GM12878 (cell line): ENCODE data around the gene MAP3K7.

ENCODE experiments used
- BMI1 ChIP-seq: fragments of 450-650 bp; IDR thresholded peaks from 2 replicates; pipeline ENCODE4 v1.6.1; 2016; ENCODE audit warnings: mild to moderate bottlenecking, moderate library complexity, borderline replicate concordance
- CHD4 ChIP-seq: fragments of 200-600 bp; sonication (generic); IDR thresholded peaks from 2 replicates; pipeline ENCODE4 v1.6.1; 2016; ENCODE audit warnings: mild to moderate bottlenecking
- CREM ChIP-seq: IDR thresholded peaks from 2 replicates; pipeline ENCODE4 v1.6.1; 2014; ENCODE audit warnings: antibody characterized with exemption, low read depth
- CTCF ChIP-seq, 3 experiments: IDR thresholded peaks in 2 of 3; conservative IDR thresholded peaks in 1 of 3; 2 replicates each; pipeline ENCODE4 v1.5.1; 2011; ENCODE audit warnings: low read depth in 3 of 3, low read length in 3 of 3, mild to moderate bottlenecking in 3 of 3, control low read depth in 2 of 3, moderate library complexity in 2 of 3, inconsistent platforms in 1 of 3, mixed read lengths in 1 of 3; ENCODE audit not compliant: control insufficient read depth in 2 of 3, insufficient read depth in 1 of 3; ENCODE audit errors: extremely low read depth in 1 of 3
- E2F4 ChIP-seq: IDR thresholded peaks from 2 replicates; pipeline ENCODE4 v1.6.1; 2012; ENCODE audit warnings: low read depth, low read length, improper control_type of control experiment
- NFYB ChIP-seq: IDR thresholded peaks from 2 replicates; pipeline ENCODE4 v1.6.1; 2011; ENCODE audit warnings: low read depth, mild to moderate bottlenecking, low read length, improper control_type of control experiment, moderate library complexity; ENCODE audit not compliant: insufficient read depth
- PAX5 ChIP-seq: IDR thresholded peaks from 2 replicates; pipeline ENCODE4 v1.6.1; 2011; ENCODE audit warnings: low read depth, low read length, borderline replicate concordance
- PBX3 ChIP-seq: IDR thresholded peaks from 2 replicates; pipeline ENCODE4 v1.6.1; 2011; ENCODE audit warnings: mild to moderate bottlenecking, low read depth, low read length, moderate library complexity; ENCODE audit not compliant: insufficient replicate concordance
- POLR2AphosphoS5 ChIP-seq: IDR thresholded peaks from 2 replicates; pipeline ENCODE4 v1.6.1; 2011; ENCODE audit warnings: mild to moderate bottlenecking, low read length, inconsistent platforms
- TARDBP ChIP-seq: IDR thresholded peaks from 2 replicates; pipeline ENCODE4 v1.6.1; 2016; ENCODE audit warnings: borderline replicate concordance
- TCF7 ChIP-seq: IDR thresholded peaks from 2 replicates; pipeline ENCODE4 v1.6.1; 2014; ENCODE audit warnings: antibody characterized with exemption, borderline replicate concordance
- YY1 ChIP-seq: IDR thresholded peaks from 2 replicates; pipeline ENCODE4 v1.6.1; 2011; ENCODE audit warnings: low read depth, mild to moderate bottlenecking, low read length
- TF ChIP-seq, protein P1 (sequence below): fragments of 450-650 bp; IDR thresholded peaks from 2 replicates; pipeline ENCODE4 v1.6.1; 2017; ENCODE audit warnings: borderline replicate concordance

DNA sequence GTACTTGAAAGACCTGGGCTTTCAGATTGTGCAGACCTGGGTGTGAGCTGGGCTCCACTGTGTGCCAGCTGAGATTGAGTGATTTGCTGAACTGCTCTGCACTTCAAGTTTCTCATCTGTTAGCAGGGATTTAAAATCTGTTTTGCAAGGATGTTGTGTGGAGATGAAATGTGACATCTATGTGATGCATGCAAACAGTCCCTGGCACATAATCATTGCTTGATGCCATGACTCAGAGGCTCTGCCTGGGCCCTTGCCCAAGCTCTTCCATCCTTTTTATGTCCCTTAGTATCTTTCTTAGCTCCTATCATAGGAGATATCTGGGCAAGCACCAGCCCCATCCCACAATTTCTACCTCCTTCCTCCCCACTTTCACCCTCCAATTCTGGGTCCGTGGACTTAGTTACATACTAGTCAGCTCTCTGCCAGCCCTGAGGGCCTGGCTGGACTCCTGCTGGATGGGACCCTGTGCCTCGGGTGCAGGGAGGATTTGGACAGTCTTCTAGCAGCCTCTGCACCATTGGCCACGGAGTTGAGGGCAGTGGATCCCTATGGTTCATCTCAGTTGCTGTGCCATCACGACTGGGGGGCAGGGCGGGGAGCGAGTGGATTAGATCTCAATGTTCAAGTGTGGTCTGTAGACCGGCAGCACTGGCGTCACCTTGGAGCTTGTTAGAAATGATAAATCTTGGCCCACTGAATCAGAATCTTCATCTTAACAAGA is 103.6 kb downstream of the MAP3K7 start:
- no peak for TF ChIP-seq BMI1
- TF ChIP-seq CREM = no peak
- TF ChIP-seq E2F4 = no peak
- TF ChIP-seq, protein P1, sequence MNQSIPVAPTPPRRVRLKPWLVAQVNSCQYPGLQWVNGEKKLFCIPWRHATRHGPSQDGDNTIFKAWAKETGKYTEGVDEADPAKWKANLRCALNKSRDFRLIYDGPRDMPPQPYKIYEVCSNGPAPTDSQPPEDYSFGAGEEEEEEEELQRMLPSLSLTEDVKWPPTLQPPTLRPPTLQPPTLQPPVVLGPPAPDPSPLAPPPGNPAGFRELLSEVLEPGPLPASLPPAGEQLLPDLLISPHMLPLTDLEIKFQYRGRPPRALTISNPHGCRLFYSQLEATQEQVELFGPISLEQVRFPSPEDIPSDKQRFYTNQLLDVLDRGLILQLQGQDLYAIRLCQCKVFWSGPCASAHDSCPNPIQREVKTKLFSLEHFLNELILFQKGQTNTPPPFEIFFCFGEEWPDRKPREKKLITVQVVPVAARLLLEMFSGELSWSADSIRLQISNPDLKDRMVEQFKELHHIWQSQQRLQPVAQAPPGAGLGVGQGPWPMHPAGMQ = no peak
- TF ChIP-seq POLR2AphosphoS5 = no peak
- TF ChIP-seq CHD4 = no peak
- no peak for TF ChIP-seq TCF7
- TF ChIP-seq NFYB = no peak
- TF ChIP-seq PAX5 = no peak
- no peak for TF ChIP-seq CTCF (IDR thresholded peaks at IDR 0.05 in 2 of 3, conservative IDR thresholded peaks at IDR 0.05 in 1 of 3; ENCODE audit: control insufficient read depth in 2 of 3, extremely low read depth in 1 of 3, insufficient read depth in 1 of 3, low read depth in 3 of 3, low read length in 3 of 3)
- TF ChIP-seq PBX3 = no peak
- no peak for TF ChIP-seq YY1
- TF ChIP-seq TARDBP = no peak
